GM19043 (cell line): ENCODE results near the gene ULBP3.
A peak's percentile ranks its signal among the peaks of the same experiment; 100 is the strongest.

Experiments
- ATAC-seq: cut with Tn5 transposase; IDR thresholded peaks from one replicate; pipeline ENCODE4 v1.9.1; 2021; ENCODE audit warnings: low read depth; ENCODE audit not compliant: unreplicated experiment

The ULBP3 gene

DNA sequence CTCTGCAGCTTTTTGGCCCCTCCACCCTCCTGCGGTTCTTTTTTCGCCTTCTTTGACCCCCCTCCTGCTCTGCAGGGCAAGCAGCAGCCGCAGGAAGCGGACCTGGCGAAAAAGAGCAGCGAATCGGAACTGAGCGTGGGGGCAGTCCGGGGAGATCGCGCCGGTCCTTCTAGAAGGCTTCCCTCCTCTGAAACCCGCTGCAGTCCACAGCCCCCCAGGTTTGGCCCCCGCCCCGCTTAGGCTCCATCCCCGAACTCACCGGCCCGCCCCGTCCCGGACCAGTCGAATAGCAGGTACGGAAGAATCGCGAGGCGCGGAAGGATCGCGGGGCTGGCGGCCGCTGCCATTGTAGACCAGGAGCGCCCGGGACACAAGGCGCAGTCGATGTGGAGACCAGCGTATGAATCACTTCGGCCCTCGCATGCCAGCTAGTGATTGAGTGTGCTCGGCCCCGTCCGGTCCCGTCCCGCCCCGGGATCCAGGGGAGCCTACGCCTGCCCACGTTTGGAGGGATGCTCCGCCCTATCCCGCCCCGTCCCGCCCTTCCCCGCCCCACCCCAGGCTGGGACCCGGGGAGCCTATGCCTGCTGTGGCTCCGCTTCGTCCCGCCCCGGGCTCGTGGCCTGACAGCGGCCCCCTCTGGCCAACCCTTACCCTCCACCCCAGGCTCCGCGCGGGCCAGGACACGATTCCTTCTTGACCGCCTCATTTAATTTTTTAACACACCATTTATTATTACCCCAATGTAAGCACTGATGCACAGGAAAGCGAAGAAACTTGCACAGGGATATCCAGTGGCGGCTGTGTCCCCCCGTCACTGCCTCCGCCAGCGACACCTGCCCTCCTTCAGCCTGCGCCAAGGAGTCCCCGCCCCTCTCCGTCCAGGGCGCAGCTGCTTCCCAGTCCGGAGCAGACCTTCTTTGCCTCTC, at the start of gene ULBP3:
ULBP3 (minus strand) TSS at position 402 of the 929 bp plus-strand sequence; CDS start at position 347, 55 bp downstream.
- ATAC-seq: peak; percentile 74

DNA sequence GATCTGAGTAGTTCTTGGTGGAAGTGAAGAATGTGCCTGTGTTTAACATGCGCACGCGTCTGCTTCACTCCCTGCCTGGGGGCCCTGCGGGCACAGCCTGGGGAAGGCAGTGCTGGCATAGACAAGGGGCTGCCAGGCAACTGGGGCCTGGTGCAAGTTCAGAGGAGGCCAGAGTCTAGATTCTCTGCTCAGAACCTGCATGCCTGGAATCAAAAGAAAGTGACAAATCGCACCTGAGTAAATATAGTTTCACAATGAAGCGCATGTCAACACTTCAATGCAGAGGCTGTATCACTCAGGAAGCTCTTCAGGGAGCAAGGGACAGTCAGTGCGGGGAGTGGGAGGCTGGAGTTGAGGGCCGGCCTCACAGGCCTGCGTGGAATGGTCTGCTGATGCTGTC, 49.7 kb upstream of the ULBP3 start:
- ATAC-seq: no peak

DNA sequence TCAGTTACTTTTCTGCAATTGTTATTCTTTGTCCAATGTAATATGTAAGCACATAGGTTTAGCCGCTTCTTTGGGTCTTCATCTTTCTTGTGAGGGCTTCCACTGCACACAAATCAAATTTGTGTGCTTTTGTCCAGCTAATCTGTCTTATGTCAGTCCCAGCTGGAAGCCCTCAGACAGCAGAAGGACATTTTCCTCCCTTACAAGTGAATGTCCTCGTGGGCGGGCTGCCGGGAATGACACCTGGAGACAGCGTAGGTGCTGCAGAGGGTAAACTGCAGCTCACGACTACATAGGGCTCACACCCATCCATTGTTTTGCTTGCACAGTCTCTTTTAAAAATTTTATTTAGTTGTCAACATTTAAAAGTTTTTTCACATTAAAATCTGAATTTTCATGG, 49.3 kb upstream of the ULBP3 start:
- no peak for ATAC-seq

DNA sequence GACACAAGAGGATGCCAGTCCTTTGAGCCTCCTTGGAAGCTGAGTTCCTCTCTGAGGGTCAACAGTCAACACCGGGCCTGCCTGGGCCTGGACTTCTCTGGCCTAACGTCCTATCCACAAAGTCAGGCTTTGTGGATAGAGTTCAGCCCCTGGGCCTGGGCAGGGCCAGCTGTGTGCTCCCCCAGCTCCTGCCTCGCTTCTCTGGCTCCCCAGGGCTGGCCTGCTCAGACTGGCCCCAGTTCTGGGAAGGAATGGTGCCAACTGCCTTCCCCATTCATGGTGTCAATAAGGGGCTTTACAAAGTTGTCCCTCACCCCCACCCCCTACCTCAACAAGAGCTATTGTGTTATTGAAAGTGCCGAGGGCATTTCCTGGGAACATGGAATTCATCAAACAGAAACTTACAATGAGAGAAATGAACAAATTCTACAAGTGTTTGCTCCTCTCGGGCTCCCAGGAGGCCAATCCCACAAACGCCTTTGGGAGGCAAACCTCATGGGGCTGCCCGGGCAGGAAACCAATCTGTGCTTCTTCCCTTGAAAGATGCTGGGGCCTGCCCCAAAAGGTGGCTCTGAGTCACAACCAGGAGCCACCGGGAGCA, 47.4 kb upstream of the ULBP3 start:
- no peak for ATAC-seq

DNA sequence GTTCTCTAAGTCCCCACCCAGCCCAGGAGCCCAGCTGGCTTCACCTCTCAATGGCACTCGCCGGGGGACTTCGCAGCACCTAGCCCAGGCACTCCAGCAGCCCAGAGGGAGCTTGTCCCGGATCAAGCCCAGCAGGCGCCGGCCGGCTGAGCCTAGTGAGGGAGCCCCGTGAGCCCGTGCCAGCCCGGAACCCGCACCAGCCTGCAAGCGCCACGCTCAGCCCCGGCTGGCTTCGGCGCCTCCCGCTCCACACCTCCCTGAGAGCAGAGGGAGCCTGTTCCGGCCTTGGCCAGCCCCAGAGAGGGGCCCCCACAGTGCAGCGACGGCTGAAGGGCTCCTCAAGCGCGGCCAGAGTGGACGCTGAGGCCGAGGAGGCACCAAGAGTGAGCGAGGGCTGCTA, 46.8 kb upstream of the ULBP3 start:
- no peak for ATAC-seq

DNA sequence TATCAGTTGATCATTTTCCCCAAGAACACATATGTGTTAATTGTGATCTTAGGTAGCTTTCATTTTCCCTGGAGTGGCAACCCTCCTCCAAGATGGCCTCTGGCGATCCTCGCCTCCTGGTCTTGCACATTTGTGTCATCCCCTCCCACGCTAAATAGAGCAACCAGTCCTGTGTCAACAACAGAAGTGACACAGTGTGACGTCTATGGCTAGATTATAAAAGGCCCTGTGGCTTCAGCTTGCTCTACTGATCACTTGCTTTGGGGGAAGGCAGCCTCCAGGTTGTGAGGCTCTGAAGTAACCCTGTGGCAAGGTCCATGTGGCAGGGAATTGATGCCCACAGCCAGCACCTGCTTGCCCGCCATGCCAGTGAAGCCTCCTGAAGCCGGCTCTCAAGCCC, 43.3 kb upstream of the ULBP3 start:
- no peak for ATAC-seq

DNA sequence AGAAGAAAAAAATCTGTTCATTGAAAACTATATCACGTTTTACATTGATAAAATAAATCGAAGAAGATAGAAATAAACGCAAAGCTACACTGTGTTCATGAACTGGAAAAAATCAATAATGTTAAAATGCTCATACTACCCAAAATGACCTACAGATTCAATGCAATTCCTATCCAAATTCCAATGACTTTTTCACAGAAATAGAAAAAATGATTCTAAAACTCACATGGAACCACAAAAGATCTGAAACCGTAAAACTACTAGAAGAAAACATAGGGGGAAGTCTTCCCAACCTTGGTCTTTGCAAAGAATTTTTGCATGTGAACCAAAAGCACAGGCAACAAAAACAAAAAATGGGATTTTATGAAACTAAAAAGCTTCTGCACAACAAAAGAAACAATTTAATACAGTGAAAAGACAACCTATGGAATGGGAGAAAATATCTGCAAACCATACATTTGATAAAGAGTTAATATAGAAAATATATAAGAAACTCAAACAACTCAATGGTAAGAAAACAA, 33.9 kb upstream of the ULBP3 start:
- no peak for ATAC-seq

DNA sequence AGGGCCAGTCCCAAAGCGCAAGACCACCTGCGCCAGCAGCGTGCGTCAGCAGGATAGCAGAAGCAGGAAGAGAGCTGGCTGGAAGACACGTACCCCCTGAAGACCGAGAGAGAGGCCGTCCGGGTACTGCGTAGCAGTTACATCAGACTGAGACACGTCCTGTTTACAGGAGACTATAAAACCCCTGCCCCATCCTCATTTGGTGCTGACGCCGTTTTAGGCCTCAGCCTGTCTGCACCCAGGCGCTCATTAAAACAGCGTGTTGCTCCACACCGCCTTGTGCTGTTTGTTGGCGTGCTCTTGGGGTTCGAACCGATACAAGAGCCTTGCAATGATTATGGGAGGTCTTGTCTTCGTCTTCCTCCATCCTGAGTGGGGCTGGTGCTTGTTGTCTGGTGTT, 31.8 kb upstream of the ULBP3 start:
- ATAC-seq: no peak

DNA sequence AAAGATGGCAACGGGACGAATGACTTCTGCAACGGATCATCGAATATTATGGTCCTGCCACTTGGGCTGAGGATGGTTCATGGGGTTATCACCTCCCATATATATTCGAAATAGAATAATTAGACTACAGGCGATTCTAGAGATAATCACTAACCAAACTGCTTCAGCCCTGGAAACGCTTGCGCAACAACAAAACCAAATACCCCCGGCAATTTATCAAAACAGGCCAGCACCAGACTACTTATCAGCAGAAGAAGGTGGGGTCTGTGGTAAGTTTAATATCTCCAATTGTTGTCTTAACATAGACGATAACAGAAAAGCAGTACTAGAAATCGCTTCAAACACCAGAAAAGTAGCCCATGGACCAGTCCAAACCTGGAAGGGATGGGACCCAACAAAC, 31.0 kb upstream of the ULBP3 start:
- ATAC-seq: no peak

DNA sequence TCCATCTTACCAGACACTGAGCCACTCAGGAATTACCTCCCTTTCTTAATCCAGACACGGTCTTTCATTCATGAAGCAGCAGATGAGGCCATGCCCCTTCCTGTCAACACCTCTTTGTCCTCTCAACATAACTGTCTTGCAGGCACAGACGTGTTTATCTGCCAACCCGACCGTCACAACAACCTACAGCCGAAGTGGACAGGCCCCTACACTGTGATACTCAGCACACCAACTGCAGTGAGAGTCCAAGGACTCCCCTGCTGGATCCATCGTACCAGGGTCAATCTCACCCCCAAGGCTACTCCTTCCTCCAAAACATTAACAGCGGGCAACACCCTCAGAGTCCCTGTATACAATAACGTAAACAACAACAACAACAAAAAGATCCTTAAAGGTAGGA, 30.6 kb upstream of the ULBP3 start:
- ATAC-seq: no peak

DNA sequence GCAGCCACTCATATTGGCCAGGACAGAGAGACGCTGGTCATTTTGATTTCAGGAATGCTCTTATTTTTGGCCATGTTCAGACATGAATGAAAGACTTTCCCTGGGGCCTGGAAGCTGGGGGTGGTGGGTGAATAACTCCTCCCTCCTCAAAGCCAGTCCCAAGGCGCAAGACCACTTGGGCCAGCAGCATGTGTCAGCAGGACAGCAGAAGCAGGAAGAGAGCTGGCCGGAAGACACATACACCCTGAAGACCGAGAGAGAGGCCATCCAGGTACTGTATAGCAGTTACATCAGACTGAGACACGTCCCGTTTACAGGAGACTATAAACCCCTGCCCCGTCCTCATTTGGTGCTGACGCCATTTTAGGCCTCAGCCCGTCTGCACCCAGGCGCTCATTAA, 29.2 kb upstream of the ULBP3 start:
- ATAC-seq: no peak

DNA sequence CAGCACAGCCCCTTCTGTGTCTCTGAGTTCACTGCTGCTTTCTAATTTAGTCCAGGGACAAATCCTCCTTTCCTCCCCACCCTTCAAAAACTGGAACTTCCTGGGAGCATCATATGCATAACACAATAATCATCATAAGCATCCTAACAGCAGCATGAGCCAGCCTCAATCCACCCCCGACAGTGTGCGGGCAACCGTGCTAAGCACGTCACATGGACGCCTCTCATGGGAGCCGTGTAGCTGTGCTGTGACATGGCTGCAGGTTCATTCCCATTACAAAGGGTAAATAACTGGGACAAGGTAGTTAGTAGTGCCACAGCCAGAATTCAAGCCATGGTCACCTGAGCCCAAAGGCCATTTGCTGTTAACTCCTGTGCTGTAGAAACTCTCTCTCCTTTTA, 24.5 kb upstream of the ULBP3 start:
- ATAC-seq: no peak

DNA sequence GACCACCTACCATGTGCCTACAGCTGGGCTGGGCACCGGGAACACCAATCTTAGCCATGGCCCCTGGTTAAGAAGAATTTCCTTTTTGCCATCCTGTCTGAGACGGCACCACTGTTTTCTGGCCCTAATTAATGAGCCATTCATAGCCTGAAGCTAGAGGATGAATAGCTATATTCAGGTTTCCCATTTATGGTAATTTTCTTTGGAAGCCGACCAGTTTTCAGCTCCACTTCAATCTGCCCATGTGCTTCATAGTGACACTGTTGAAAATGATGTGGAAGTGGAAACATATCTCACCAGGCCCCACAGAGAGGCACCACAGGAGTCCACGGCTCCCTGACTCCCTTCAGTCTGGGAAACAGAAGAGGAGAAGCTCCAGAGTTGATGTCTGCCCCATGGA, 22.6 kb upstream of the ULBP3 start:
- ATAC-seq: no peak

DNA sequence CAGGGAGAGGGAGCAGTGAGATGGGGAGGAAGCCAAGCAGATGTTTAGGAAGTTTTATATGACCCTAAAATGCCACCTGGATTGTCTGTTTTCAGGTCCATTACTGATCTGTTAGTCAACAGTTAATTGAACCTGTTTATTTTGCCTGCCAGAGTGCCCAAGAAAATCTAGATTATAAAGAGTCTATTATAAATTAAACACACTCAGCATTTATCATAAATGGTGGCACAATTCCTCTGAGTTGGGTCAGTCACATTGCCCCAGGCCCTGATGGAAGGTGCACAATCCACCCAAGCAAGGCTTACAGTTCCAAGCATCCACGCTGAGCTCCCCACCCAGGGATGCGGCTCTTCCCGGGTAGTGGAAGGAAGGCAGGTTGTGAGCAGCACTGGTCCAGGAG, 21.4 kb upstream of the ULBP3 start:
- no peak for ATAC-seq

DNA sequence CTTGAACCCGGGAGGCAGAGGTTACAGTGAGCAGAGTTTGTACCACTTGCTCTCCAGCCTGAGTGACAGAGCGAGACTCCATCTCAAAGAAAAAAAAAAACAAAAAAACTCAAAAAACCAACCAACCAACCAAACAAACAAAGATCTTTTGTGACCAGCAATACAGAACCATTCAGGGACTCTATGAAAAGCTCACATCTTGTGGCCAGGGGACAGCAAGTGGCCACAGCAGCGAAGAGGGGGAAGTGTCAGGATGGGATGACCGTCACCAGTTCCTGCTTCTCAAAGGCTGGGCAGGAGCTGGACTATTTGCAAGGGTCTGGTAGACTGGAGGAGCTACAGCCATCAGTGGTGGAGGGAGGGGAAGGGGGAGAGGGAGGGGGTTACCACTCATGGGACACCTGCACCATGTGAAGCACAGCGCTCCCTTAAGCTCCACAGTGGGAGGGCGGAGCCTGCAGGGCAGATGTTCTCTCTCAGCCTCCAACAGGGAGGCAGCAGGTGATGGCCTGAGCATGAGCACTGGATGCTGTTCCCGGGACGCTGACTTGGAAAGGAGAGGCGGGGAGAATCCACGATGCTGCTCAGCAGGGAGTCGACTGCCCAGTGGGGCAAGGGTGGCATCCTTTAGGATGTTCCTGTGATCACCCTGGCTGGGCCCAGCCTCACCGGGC, 19.7 kb upstream of the ULBP3 start:
- no peak for ATAC-seq

DNA sequence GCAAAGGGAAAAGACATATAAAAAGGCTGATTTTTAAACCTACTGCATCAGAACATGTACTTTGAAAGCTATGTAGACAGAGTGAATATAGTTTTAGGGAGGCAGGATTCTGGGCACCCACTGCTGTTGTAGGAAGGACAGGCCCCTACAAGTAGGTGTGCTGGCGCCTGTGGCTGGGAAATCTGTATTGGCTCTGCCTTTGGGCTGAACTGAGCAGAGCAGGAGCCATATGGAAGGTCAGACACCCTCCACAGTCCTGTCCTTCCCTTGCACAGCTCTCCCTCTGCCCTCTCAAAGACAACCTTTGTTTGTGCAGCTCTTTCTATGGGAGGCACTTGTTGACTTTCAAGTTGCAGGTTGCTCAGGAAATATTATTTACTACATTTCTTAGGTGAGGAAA, 18.4 kb upstream of the ULBP3 start:
- ATAC-seq: no peak

DNA sequence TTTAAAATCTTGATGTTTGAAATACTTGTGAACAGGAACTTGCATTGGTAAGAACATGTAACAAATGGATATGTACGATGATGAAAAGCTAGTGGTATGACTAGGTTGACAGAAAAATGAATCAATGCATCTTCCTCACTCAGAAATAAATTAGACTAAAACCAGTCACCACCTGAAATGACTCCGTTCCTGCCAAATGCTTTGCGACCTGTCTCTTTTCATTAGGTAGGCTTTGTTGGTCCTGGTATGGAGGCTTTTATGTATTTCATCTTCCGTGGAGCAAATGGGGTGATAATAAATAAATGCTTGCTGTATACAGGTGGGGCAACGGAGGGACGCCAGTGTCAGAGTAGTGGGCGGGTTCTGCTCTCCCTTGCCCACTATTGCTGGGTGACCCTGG, 17.1 kb upstream of the ULBP3 start:
- no peak for ATAC-seq

DNA sequence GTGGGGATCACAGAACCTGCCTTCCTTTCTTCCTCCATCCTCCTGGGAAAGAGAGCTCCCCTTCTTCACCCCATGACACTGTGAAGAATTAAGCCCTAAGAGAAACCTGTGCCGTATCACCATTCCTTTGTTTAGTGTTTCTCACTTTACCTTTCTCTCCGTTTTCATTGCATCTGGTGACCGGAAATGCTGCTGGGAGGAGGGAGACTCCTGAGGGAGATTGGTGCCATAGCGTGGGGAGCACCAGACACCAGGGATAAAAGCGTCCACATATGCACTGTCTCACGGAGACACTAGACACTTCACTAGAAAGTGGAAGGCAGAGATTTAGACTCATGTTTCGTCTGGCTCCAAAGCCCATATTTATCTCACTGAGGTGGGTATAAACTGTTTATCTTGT, 15.5 kb upstream of the ULBP3 start:
- no peak for ATAC-seq

DNA sequence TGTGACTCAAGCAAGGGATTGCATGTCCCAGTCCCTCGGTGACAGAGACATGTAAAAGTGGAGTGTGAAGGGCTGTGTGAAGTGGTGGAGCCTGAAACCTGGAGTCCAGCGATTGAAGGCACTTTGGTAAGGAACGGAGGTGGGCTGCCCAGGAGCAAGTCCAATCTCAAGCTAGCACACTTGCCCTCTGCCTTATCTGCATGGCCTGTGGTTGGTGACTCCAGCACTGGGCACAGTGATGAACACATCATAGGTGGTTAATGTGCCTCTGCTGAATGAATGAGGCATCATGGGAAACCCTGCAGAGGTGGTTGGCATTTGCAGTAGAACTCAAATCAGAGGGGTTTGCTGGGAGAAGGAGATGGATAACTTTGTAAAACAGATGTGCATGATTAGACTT, 14.9 kb upstream of the ULBP3 start:
- no peak for ATAC-seq

DNA sequence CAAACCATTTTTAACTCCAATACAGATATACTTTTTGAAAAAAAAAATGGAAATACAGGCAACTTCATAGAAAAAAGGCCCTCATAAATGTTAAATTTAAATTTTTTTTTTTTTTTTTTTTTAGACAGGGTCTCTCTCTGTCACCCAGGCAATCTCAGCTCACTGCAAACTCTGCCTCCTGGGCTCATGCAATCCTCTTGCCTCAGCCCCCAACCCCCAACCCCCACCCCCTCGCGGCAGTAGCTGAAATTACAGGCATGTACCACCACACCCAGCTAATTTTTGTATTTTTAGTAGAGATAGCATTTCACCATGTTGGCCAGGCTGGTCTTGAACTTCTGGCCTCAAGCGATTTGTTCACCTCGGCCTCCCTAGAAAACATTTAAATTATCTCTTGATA, 12.8 kb upstream of the ULBP3 start:
- ATAC-seq: no peak

DNA sequence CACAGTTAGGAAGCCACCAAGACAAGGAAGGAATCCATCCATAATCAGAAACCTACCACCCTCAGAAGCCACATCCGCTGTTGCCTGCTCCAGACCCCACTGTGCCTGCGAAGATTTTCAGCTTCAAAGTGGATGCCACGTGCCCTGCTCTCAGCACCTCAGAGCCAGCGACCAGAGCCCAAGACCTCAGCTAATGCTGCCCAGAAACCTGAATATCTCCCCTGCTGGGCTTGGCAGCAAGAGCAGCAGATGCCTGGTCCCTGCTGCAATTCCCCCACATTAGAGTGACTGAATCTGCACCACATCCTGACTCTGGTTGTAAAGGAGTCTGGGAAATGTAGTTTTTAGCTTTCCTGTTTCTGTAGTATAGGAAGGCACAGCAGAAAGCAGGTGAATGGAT, 10.7 kb upstream of the ULBP3 start:
- ATAC-seq: no peak
